Activated CD8-positive, alpha-beta memory T cell treated with anti-CD3 and anti-CD28 coated beads, Interleukin-2, amount 10 ng/mL, durations not matched to agents 7 days and 5 days (primary cell): ENCODE data around the gene DNTTIP2. TPM values are rescaled to one million over a fixed set of nuclear protein-coding genes. Genes with fewer than 3 reads are reported as not detected.
A peak's percentile ranks its signal among the peaks of the same experiment; 100 is the strongest.
"Not testable (repeated sequence)": the region's sequence is repeated elsewhere in the genome, so short reads cannot be mapped to it uniquely, and the experiment has no call there.

Source experiments
- ATAC-seq: fragments of 150-1000 bp; cut with Tn5 transposase; one replicate; pipeline ENCODE4 v1.10.0; 2021; ENCODE audit warnings: moderate library complexity
- CTCF ChIA-PET: fragments of 350-600 bp; sonication (Branson Sonifier 250); formaldehyde crosslinking; loops from one replicate; lab custom pipeline; 2021; ENCODE audit warnings: antibody characterized with exemption; lab: Charles Lee
- DNase-seq: peaks from one replicate; pipeline ENCODE4 v3.0.0-alpha.2; 2020
- H3K27ac Mint-ChIP-seq: one replicate; pipeline ENCODE4 v1.8.0; 2021; ENCODE audit warnings: mild to moderate bottlenecking, mixed read lengths
- H3K27me3 Mint-ChIP-seq: one replicate; pipeline ENCODE4 v1.8.0; 2021; ENCODE audit warnings: mixed read lengths
- H3K36me3 Mint-ChIP-seq: one replicate; pipeline ENCODE4 v1.8.0; 2021; ENCODE audit warnings: mild to moderate bottlenecking, mixed read lengths
- H3K4me1 Mint-ChIP-seq: one replicate; pipeline ENCODE4 v1.8.0; 2021; ENCODE audit warnings: mixed read lengths
- H3K4me3 Mint-ChIP-seq: one replicate; pipeline ENCODE4 v1.8.0; 2021; ENCODE audit warnings: mild to moderate bottlenecking, moderate library complexity, mixed read lengths
- H3K9me3 Mint-ChIP-seq: one replicate; pipeline ENCODE4 v1.8.0; 2022; ENCODE audit warnings: low read depth, mixed read lengths
- total RNA-seq, 2 experiments: library from RNA; stranded (reverse); gene quantifications; one replicate each; pipeline ENCODE4 v1.2.3, GENCODE V29; 2021

The DNTTIP2 gene
- total RNA-seq, 2 experiments from 2014 or later: 60.8 to 74.5 TPM

DNA sequence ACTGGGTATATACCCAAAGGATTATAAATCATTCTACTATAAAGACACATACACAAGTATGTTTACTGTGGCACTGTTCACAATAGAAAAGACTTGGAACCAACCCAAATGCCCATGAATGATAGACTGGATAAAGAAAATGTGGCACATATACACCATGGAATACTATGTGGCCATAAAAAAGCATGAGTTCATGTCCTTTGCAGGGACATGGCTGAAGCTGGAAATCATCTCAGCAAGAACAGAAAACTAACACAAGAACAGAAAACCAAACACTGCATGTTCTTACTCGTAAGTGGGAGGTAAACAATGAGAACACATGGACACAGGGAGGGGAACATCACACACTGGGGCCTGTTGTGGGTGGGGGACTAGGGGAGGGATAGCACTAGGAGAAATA lies 10.5 kb downstream of the DNTTIP2 start:
- not testable (repeated sequence) for DNase-seq, H3K4me1 Mint-ChIP-seq, ATAC-seq, H3K27me3 Mint-ChIP-seq, H3K27ac Mint-ChIP-seq, H3K9me3 Mint-ChIP-seq, H3K4me3 Mint-ChIP-seq
- CTCF ChIA-PET: interaction anchor here (1.2 kb wide), 1 partner anchor 17 kb away, joined by 3 read pairs; no protein-coding TSS in a partner anchor
- H3K36me3 Mint-ChIP-seq: peaks cover 39% of the 10 kb centered on the region

GRCh38 chr1:93865253-93865652 lies 13.8 kb downstream of the DNTTIP2 start:
- no peaks in the 10 kb centered on the region for H3K9me3 Mint-ChIP-seq
- no peaks in the 10 kb centered on the region for H3K4me1 Mint-ChIP-seq
- no peak for ATAC-seq
- peaks cover 23% of the 10 kb centered on the region for H3K36me3 Mint-ChIP-seq
- CTCF ChIA-PET: no interaction called here
- H3K27me3 Mint-ChIP-seq: no peaks in the 10 kb centered on the region
- no peak for DNase-seq
- no peak overlapping the region for H3K4me3 Mint-ChIP-seq
- no peak overlapping the region for H3K27ac Mint-ChIP-seq

DNA sequence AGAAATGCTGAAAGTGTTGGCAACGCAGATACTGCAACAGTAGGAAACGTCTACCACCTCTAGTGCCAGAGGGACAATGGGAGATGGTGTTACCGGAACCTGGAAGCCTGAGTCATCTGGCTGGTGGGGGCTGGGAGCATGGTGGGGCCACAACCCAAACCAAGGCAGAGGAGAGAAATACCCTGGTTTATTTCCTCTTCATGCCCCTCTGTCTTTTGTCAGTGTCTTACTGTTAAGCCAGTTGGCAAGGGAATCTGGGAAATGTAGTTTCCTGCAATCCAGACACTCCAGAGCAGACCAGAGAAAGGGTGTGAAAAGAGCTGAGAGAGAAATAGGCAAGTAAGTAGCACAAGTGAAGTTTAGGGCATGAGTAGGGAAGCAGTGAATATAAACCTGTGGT lies 14.8 kb downstream of the DNTTIP2 start:
- CTCF ChIA-PET: no interaction called here
- Mint-ChIP-seq H3K4me3 (no peak overlapping the region), H3K27me3 (peaks cover 4% of the 10 kb centered on the region), H3K9me3 (no peaks in the 10 kb centered on the region), H3K36me3 (peaks cover 17% of the 10 kb centered on the region), H3K4me1 (no peaks in the 10 kb centered on the region), H3K27ac (no peak overlapping the region)
- DNase-seq: no peak
- ATAC-seq: no peak

- ATAC-seq, H3K27ac Mint-ChIP-seq, DNase-seq, H3K36me3 Mint-ChIP-seq, H3K4me3 Mint-ChIP-seq, H3K4me1 Mint-ChIP-seq, H3K9me3 Mint-ChIP-seq: not testable (repeated sequence)
- peaks cover 35% of the 10 kb centered on the region for H3K27me3 Mint-ChIP-seq
- CTCF ChIA-PET: interaction anchor here (1.1 kb wide), 1 partner anchor 12 kb away, joined by 3 read pairs; no protein-coding TSS in a partner anchor
These were observed 21.4 kb downstream of the DNTTIP2 start for GRCh38 chr1:93857653-93858052.

DNA sequence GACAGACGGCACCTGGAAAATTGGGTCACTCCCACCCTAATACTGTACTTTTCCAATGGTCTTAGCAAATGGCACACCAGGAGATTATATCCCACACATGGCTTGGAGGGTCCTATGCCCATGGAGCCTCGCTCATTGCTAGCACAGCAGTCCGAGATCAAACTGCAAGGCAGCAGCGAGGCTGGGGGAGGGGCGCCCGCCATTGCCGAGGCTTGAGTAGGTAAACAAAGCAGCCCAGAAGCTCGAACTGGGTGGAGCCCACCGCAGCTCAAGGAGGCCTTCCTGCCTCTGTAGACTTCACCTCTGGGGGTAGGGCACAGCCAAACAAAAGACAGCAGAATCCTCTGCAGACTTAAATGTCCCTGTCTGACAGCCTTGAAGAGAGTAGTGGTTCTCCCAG lies 23.0 kb downstream of the DNTTIP2 start:
- CTCF ChIA-PET, H3K9me3 Mint-ChIP-seq, H3K4me1 Mint-ChIP-seq, H3K27ac Mint-ChIP-seq, ATAC-seq, DNase-seq, H3K36me3 Mint-ChIP-seq, H3K4me3 Mint-ChIP-seq: not testable (repeated sequence)
- peaks cover 35% of the 10 kb centered on the region for H3K27me3 Mint-ChIP-seq

- Mint-ChIP-seq H3K27me3 (peaks cover 30% of the 10 kb centered on the region), H3K4me3 (no peak overlapping the region), H3K36me3 (no peaks in the 10 kb centered on the region), H3K9me3 (peaks cover 3% of the 10 kb centered on the region), H3K27ac (no peak overlapping the region), H3K4me1 (no peaks in the 10 kb centered on the region)
- DNase-seq (no peak), ATAC-seq (no peak)
- CTCF ChIA-PET: no interaction called here
These were observed 25.1 kb downstream of the DNTTIP2 start for GRCh38 chr1:93853940-93854339.

DNA sequence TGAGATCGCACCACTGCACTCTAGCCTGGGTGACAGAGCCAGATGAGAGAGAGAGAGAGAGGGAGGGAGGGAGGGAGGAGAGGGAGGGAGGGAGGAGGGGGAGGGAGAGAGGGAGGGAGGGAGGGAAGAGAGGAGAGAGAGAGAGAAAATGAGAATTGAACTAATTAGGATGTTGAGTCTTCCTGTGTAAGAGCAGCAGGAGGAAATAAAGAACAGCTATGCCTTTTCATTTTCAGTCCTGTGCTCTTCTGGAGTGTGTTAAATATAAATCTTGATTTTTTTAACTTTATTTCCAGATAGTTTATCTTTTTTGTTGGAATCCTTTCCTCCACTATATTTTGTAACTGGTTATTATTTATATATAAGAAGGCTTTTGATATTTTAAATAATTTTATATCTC lies 27.1 kb downstream of the DNTTIP2 start:
- CTCF ChIA-PET: interaction anchor here (0.7 to 2.4 kb wide), 4 partner anchors 17 to 244 kb away, joined by 3 to 17 read pairs (median 4); no protein-coding TSS in a partner anchor
- H3K4me1 Mint-ChIP-seq: peaks cover 3% of the 10 kb centered on the region
- peaks cover 3% of the 10 kb centered on the region for H3K9me3 Mint-ChIP-seq
- ATAC-seq (no peak), DNase-seq (no peak)
- no peak overlapping the region for H3K4me3 Mint-ChIP-seq
- H3K27ac Mint-ChIP-seq: no peak overlapping the region
- H3K36me3 Mint-ChIP-seq: no peaks in the 10 kb centered on the region
- H3K27me3 Mint-ChIP-seq: peaks cover 16% of the 10 kb centered on the region

DNA sequence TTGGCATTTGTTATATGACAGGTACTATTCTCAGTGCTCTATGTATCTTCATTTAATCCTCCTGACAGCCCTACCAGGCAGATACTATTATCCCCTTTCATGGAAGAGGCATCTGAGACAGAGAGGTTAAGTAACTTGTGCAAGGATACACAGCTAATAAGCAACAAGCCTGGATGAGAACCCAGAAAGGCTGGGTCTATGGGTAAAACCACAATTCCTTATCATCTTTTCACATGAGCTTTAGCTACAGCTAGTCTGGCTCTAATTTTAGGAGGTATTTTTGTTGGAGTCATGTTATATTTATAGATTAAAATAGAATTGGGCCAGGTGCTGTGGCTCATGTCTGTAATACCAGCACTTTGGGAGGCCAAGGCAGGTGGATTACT lies 27.7 kb downstream of the DNTTIP2 start:
- ATAC-seq (no peak), DNase-seq (no peak)
- no peaks in the 10 kb centered on the region for H3K36me3 Mint-ChIP-seq
- H3K9me3 Mint-ChIP-seq: peaks cover 3% of the 10 kb centered on the region
- CTCF ChIA-PET: interaction anchor here (0.7 to 2.4 kb wide), 5 partner anchors 18 to 244 kb away, joined by 3 to 17 read pairs (median 3); partner anchors contain the start of gene BCAR3
- peaks cover 15% of the 10 kb centered on the region for H3K27me3 Mint-ChIP-seq
- H3K27ac Mint-ChIP-seq: no peak overlapping the region
- peaks cover 3% of the 10 kb centered on the region for H3K4me1 Mint-ChIP-seq
- H3K4me3 Mint-ChIP-seq: no peak overlapping the region

- DNase-seq: peak; percentile 73
- H3K27me3 Mint-ChIP-seq: peaks cover 15% of the 10 kb centered on the region
- H3K4me3 Mint-ChIP-seq, H3K36me3 Mint-ChIP-seq, H3K27ac Mint-ChIP-seq, H3K4me1 Mint-ChIP-seq, H3K9me3 Mint-ChIP-seq, ATAC-seq: not testable (repeated sequence)
- CTCF ChIA-PET: interaction anchor here (1.0 to 2.4 kb wide), 4 partner anchors 18 to 222 kb away, joined by 3 to 17 read pairs (median 4); partner anchors contain the start of gene BCAR3
These were observed 28.2 kb downstream of the DNTTIP2 start for GRCh38 chr1:93850687-93851326.

GRCh38 chr1:93848350-93848883 lies 30.6 kb downstream of the DNTTIP2 start:
- CTCF ChIA-PET: interaction anchor here (1.8 to 2.2 kb wide), 3 partner anchors 34 to 219 kb away, joined by 5 to 9 read pairs (median 5); partner anchors contain the start of gene GCLM
- Mint-ChIP-seq H3K4me3 (peak overlapping the region; percentile 88), H3K9me3 (peaks cover 3% of the 10 kb centered on the region), H3K36me3 (no peaks in the 10 kb centered on the region), H3K4me1 (peaks cover 19% of the 10 kb centered on the region), H3K27ac (peak overlapping the region; percentile 93), H3K27me3 (peaks cover 7% of the 10 kb centered on the region)
- ATAC-seq: no peak
- DNase-seq: no peak

DNA sequence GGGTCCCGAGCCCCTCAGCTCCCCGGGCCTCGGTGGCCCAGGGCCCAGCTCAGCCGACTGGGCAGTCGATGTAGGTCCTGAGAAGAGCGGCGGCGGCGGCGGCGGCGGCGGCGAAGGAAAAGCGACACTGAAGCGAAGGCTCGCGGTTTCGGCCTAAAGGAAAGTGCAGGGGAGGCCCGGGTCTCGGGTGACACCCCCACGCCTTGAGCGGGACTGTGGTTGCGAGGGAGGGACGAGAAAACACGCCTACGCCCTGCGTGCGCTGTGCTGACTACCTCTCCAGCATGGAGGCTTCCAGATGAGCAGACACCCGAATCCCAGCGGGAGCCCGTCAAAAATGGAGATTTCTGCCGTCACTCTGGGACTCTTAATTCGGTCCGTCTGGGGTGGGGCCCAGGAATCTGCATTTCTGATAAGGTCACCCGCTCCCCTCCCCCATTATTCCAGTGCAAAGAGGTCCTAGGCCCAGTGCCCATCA lies 31.2 kb downstream of the DNTTIP2 start:
- peaks cover 3% of the 10 kb centered on the region for H3K9me3 Mint-ChIP-seq
- H3K4me3 Mint-ChIP-seq: peak overlapping the region; percentile 88
- H3K27me3 Mint-ChIP-seq: peaks cover 3% of the 10 kb centered on the region
- H3K36me3 Mint-ChIP-seq: no peaks in the 10 kb centered on the region
- peak overlapping the region; percentile 93 for H3K27ac Mint-ChIP-seq
- H3K4me1 Mint-ChIP-seq: peaks cover 19% of the 10 kb centered on the region
- CTCF ChIA-PET: interaction anchor here (0.6 to 2.2 kb wide), 4 partner anchors 34 to 570 kb away, joined by 4 to 9 read pairs (median 5); partner anchors contain the start of gene GCLM
- DNase-seq (peak; percentile 78), ATAC-seq (peak; percentile 27)

DNA sequence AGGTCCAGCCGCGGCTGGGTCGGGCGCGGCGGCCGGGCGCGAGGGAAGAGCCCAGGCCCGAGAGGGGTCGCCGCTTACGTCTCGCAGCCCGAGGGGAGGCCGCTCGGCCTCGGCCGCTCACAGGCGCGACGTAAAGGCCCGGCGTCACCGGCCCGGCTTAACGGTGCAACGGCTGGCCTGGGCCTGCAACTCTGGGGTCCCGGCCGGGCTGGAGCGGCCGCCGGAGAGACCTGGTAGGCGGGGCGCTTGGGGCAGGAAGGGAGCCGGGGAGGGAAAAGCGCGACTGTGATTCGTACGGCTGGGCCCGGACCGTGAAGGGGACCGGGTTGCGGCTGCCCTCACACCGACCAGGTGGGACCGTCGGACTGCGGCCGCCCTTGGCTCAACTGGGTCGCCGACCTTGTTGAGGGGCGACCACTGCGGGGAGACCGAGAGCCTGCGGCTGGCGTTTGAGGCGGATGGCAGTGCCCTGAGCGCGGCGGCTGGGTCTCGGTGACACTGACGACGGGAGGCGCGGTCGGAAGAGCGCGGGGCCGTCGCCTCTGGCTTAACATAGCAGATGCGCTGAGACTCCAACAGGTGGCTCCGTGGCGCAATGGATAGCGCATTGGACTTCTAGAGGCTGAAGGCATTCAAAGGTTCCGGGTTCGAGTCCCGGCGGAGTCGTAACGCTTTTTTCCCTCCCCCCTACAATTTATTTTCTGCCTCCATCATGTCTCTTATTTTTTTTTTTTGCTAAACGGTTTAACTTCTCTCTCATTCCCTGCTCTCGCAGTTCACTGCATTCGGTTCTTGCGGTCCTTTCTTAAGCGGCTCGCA lies 31.8 kb downstream of the DNTTIP2 start:
- peaks cover 2% of the 10 kb centered on the region for H3K27me3 Mint-ChIP-seq

More for the DNA sequence above, 31.8 kb downstream of the DNTTIP2 start:
- peaks cover 19% of the 10 kb centered on the region for H3K4me1 Mint-ChIP-seq
- H3K9me3 Mint-ChIP-seq: peaks cover 3% of the 10 kb centered on the region
- DNase-seq (peak; percentile 91), ATAC-seq (peak; percentile 77)
- CTCF ChIA-PET: interaction anchor here (0.6 to 8.3 kb wide), 6 partner anchors 24 to 571 kb away, joined by 4 to 143 read pairs (median 9); no protein-coding TSS in a partner anchor
- peak overlapping the region; percentile 93 for H3K27ac Mint-ChIP-seq
- no peaks in the 10 kb centered on the region for H3K36me3 Mint-ChIP-seq
- peak overlapping the region; percentile 88 for H3K4me3 Mint-ChIP-seq
